Measurements from ENCODE around the gene ARRB1.

Gene ARRB1

DNA sequence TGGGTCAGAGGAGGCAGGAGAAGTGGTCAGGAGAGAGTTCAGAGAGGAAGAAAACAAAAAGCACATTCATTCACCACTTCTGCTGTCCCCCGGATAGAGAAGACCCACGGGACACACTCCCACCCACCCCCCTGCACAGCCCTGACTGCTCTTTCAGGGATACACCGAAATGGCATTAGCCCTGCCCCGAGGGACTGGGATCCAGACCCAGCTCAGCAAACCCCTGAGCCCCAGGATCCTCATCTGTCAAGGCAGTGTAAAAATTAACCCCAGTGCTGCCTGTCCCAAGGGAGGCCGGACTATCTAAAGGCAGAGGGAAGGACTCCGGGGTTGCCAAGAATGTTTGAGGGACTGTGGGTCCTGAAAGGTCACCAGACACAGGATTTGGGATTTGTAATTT lies 79.7 kb downstream of the ARRB1 start:
- DNase-seq (ENCODE audit: low read depth): no peak
- TF ChIP-seq, protein P1, sequence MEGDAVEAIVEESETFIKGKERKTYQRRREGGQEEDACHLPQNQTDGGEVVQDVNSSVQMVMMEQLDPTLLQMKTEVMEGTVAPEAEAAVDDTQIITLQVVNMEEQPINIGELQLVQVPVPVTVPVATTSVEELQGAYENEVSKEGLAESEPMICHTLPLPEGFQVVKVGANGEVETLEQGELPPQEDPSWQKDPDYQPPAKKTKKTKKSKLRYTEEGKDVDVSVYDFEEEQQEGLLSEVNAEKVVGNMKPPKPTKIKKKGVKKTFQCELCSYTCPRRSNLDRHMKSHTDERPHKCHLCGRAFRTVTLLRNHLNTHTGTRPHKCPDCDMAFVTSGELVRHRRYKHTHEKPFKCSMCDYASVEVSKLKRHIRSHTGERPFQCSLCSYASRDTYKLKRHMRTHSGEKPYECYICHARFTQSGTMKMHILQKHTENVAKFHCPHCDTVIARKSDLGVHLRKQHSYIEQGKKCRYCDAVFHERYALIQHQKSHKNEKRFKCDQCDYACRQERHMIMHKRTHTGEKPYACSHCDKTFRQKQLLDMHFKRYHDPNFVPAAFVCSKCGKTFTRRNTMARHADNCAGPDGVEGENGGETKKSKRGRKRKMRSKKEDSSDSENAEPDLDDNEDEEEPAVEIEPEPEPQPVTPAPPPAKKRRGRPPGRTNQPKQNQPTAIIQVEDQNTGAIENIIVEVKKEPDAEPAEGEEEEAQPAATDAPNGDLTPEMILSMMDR (IDR thresholded peaks at IDR 0.05; ENCODE audit: control insufficient read depth, insufficient read depth, low read depth, low read length, missing control alignments): no peak

GRCh38 chr11:75270896-75271418 lies 80.5 kb downstream of the ARRB1 start:
- DNase-seq (ENCODE audit: low read depth): no peak
- H3K4me3 ChIP-seq (ENCODE audit: control insufficient read depth, low read depth, low read length): no peak overlapping the region

More for the DNA sequence above, 79.7 kb downstream of the ARRB1 start:
- H3K4me3 ChIP-seq (ENCODE audit: control insufficient read depth, low read depth, low read length): no peak overlapping the region

DNA sequence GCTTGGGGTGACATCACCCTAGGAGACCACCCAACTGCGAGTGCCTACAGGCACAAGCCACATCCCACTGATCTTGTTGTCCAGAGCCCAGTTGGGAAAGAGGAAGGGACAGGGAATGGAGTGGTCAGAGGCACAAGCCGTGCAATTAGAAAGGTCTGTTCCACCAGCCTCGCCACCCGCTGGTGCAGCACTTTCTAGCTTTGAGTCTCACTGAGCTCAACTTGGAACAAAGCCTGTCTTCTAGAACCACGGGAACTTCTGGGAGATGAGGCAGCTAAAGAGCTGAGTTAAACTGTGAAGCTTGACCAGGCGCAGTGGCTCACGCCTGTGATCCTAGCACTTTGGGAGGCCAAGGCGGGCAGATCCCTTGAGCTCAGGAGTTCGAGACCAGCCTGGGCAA lies 81.6 kb downstream of the ARRB1 start:
- no peak overlapping the region for H3K4me3 ChIP-seq (ENCODE audit: control insufficient read depth, low read depth, low read length)
- TF ChIP-seq, protein P1 (IDR thresholded peaks at IDR 0.05; ENCODE audit: control insufficient read depth, insufficient read depth, low read depth, low read length, missing control alignments): no peak
- no peak for DNase-seq (ENCODE audit: low read depth)

More at GRCh38 chr11:75270896-75271418, 80.5 kb downstream of the ARRB1 start:
- TF ChIP-seq, protein P1 (IDR thresholded peaks at IDR 0.05; ENCODE audit: control insufficient read depth, insufficient read depth, low read depth, low read length, missing control alignments): peak; percentile 57

- TF ChIP-seq, protein P1 (IDR thresholded peaks at IDR 0.05; ENCODE audit: control insufficient read depth, insufficient read depth, low read depth, low read length, missing control alignments): no peak
- DNase-seq (ENCODE audit: low read depth): no peak
- no peak overlapping the region for H3K4me3 ChIP-seq (ENCODE audit: control insufficient read depth, low read depth, low read length)
Measured at GRCh38 chr11:75269367-75269660, 82.1 kb downstream of the ARRB1 start.

DNA sequence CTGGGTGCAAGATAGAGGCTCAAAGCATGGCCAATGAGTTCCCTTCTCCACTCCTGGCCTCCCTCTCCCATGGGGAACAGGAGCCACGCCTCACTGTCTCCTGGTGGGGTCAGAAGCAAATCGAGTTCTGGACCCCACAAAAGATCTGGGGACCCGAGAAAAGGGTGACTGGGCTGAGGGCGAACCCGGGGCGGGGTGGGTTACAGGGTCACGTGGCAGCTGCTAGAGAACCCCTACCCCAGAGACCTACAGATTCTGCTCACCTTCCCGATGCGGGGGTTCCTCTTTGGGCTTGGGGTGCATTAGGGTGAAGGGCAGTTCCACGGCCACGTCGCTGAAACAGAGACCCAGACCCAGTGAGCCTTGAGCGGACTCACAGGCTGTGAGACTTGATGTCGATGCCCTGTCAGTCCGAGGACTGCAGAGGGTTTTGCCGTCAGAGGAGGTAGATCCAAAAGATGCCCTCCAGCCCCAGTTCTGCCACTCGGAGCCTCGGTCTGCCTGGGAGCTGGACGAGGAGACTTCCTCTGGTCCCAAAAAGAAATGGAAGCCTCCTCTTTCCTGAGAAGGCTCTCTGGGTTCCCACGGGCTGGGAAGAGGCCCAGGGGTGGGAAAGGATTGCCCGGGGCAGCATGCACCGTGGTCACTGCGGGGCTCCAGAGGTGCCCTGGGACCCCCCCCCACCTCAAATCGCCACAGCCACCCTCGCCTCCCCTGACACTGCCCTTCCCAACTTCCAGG lies 82.7 kb downstream of the ARRB1 start:
- no peak overlapping the region for H3K4me3 ChIP-seq (ENCODE audit: control insufficient read depth, low read depth, low read length)
- DNase-seq (ENCODE audit: low read depth): no peak
- TF ChIP-seq, protein P1 (IDR thresholded peaks at IDR 0.05; ENCODE audit: control insufficient read depth, insufficient read depth, low read depth, low read length, missing control alignments): no peak

GRCh38 chr11:75267171-75267970 lies 84.1 kb downstream of the ARRB1 start:
- TF ChIP-seq, protein P1 (IDR thresholded peaks at IDR 0.05; ENCODE audit: control insufficient read depth, insufficient read depth, low read depth, low read length, missing control alignments): no peak
- no peak overlapping the region for H3K4me3 ChIP-seq (ENCODE audit: control insufficient read depth, low read depth, low read length)
- no peak for DNase-seq (ENCODE audit: low read depth)
